Superior temporal gyrus (tissue), 1 donor: ENCODE results near the gene RRM2.

Experiments used
- DNase-seq: peaks from one replicate; pipeline ENCODE4 v3.0.0-alpha.2; 2016; ENCODE audit errors: extremely low spot score

RRM2 gene

GRCh38 chr2:10151462-10151861 lies 28.9 kb downstream of the RRM2 start:
- DNase-seq, result no peak

GRCh38 chr2:10157293-10157692 lies 34.8 kb downstream of the RRM2 start:
- DNase-seq, result no peak

GRCh38 chr2:10158681-10159080 lies 36.1 kb downstream of the RRM2 start:
- DNase-seq, result no peak

- DNase-seq, result no peak
Observed at GRCh38 chr2:10159086-10159485, 36.5 kb downstream of the RRM2 start.

GRCh38 chr2:10159581-10160131 lies 37.1 kb downstream of the RRM2 start:
- no peak for DNase-seq

GRCh38 chr2:10160203-10160955 lies 37.8 kb downstream of the RRM2 start:
- no peak for DNase-seq

- no peak for DNase-seq
Observed at GRCh38 chr2:10161206-10161931, 38.8 kb downstream of the RRM2 start.

- no peak for DNase-seq
Observed at GRCh38 chr2:10161961-10162441, 39.5 kb downstream of the RRM2 start.

- peak; percentile 63 for DNase-seq
Observed at GRCh38 chr2:10162586-10163497, 40.3 kb downstream of the RRM2 start.

- DNase-seq, result no peak
Observed at GRCh38 chr2:10163498-10164486, 41.3 kb downstream of the RRM2 start.

- DNase-seq, result no peak
Observed at GRCh38 chr2:10164601-10165000, 42.1 kb downstream of the RRM2 start.

- no peak for DNase-seq
Observed at GRCh38 chr2:10165282-10165681, 42.7 kb downstream of the RRM2 start.

GRCh38 chr2:10165861-10166675 lies 43.5 kb downstream of the RRM2 start:
- no peak for DNase-seq

- DNase-seq, result no peak
Observed at GRCh38 chr2:10166676-10167292, 44.2 kb downstream of the RRM2 start.

- DNase-seq, result no peak
Observed at GRCh38 chr2:10167316-10167715, 44.8 kb downstream of the RRM2 start.

GRCh38 chr2:10168221-10168620 lies 45.7 kb downstream of the RRM2 start:
- no peak for DNase-seq

- DNase-seq, result no peak
Observed at GRCh38 chr2:10169053-10169578, 46.6 kb downstream of the RRM2 start.

- DNase-seq, result no peak
Observed at GRCh38 chr2:10169581-10169980, 47.0 kb downstream of the RRM2 start.

GRCh38 chr2:10170256-10170655 lies 47.7 kb downstream of the RRM2 start:
- no peak for DNase-seq
